Endodermal cell (in vitro differentiated cells): ENCODE data around the gene MYCN. TPM values are rescaled to one million over a fixed set of nuclear protein-coding genes. Genes with fewer than 3 reads are reported as not detected.

Experiments
- DNase-seq: peaks from one replicate; pipeline ENCODE4 v3.0.0-alpha.2; 2017
- H3K27ac ChIP-seq: 2 replicates; pipeline ENCODE4 v1.5.1; 2013; ENCODE audit warnings: mild to moderate bottlenecking, low read depth, low read length, moderate library complexity
- H3K27me3 ChIP-seq: 2 replicates; pipeline ENCODE4 v1.6.1; 2013; ENCODE audit warnings: mild to moderate bottlenecking, low read length, moderate library complexity; ENCODE audit not compliant: insufficient read depth, control insufficient read depth, poor library complexity, severe bottlenecking
- H3K36me3 ChIP-seq: 2 replicates; pipeline ENCODE4 v1.7.0; 2013; ENCODE audit warnings: mild to moderate bottlenecking, low read length, moderate library complexity; ENCODE audit not compliant: control insufficient read depth, insufficient read depth
- H3K4me1 ChIP-seq: one replicate; pipeline ENCODE4 v1.7.0; 2013; ENCODE audit warnings: low read length; ENCODE audit not compliant: control insufficient read depth, insufficient read depth
- H3K4me3 ChIP-seq: 2 replicates; pipeline ENCODE4 v1.5.1; 2013; ENCODE audit warnings: mild to moderate bottlenecking, low read length, moderate library complexity
- H3K9ac ChIP-seq: 2 replicates; pipeline ENCODE4 v1.6.1; 2013; ENCODE audit warnings: mild to moderate bottlenecking, low read length, moderate library complexity; ENCODE audit not compliant: poor library complexity, severe bottlenecking; ENCODE audit errors: extremely low read depth
- H3K9me3 ChIP-seq: 2 replicates; pipeline ENCODE4 v1.6.1; 2013; ENCODE audit warnings: mild to moderate bottlenecking, low read length, moderate library complexity; ENCODE audit not compliant: control insufficient read depth
- H3K27ac Mint-ChIP-seq: 2 replicates; pipeline ENCODE4 v1.8.0; 2020; ENCODE audit warnings: mixed read lengths
- H3K27me3 Mint-ChIP-seq: 2 replicates; pipeline ENCODE4 v1.8.0; 2021; ENCODE audit warnings: mild to moderate bottlenecking, mixed read lengths; ENCODE audit not compliant: insufficient read depth
- H3K36me3 Mint-ChIP-seq: 2 replicates; pipeline ENCODE4 v1.8.0; 2020; ENCODE audit warnings: low read depth, mixed read lengths
- H3K4me1 Mint-ChIP-seq: 2 replicates; pipeline ENCODE4 v1.8.0; 2020; ENCODE audit warnings: mixed read lengths
- H3K4me3 Mint-ChIP-seq: 2 replicates; pipeline ENCODE4 v1.8.0; 2020; ENCODE audit warnings: mild to moderate bottlenecking, moderate library complexity, mixed read lengths
- H3K9me3 Mint-ChIP-seq: 2 replicates; pipeline ENCODE4 v1.8.0; 2020; ENCODE audit warnings: mild to moderate bottlenecking, mixed read lengths
- WGBS, 2 experiments: methylation state at CpG; one replicate each; pipeline versions ENCODE4 v1.1.5 to v1.1.7; 2013; ENCODE audit warnings: missing lambda C conversion rate in 2 of 2, mixed read lengths in 1 of 2; ENCODE audit not compliant: insufficient coverage in 1 of 2, insufficient read length in 1 of 2; 5-methylcytosine and 5-hydroxymethylcytosine counted together
- total RNA-seq, 2 donors: library from RNA; stranded (reverse); fragmentation: NEBNext Ultra II Directional in 1 of 2; extraction: Animal tissue kit (Norgen Biotek cat#: 25700) in 1 of 2; gene quantifications; 2 replicates in 1 of 2; 3 replicates in 1 of 2; pipeline ENCODE4 v1.2.1, GENCODE V29; 2021
- TF ChIP-seq, protein P1 (sequence below): fragments of 200-600 bp; sonication (generic); conservative IDR thresholded peaks from 2 replicates; pipeline ENCODE4 v1.5.0; 2021; ENCODE audit warnings: antibody characterized with exemption, mild to moderate bottlenecking

MYCN gene
- total RNA-seq, 2 donors from 2014 or later, result 36.8 to 52.3 TPM

DNA sequence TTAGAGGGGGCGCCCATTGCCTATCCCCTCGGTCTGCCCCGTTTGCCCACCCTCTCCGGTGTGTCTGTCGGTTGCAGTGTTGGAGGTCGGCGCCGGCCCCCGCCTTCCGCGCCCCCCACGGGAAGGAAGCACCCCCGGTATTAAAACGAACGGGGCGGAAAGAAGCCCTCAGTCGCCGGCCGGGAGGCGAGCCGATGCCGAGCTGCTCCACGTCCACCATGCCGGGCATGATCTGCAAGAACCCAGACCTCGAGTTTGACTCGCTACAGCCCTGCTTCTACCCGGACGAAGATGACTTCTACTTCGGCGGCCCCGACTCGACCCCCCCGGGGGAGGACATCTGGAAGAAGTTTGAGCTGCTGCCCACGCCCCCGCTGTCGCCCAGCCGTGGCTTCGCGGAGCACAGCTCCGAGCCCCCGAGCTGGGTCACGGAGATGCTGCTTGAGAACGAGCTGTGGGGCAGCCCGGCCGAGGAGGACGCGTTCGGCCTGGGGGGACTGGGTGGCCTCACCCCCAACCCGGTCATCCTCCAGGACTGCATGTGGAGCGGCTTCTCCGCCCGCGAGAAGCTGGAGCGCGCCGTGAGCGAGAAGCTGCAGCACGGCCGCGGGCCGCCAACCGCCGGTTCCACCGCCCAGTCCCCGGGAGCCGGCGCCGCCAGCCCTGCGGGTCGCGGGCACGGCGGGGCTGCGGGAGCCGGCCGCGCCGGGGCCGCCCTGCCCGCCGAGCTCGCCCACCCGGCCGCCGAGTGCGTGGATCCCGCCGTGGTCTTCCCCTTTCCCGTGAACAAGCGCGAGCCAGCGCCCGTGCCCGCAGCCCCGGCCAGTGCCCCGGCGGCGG, 1.7 kb downstream of the MYCN start:
- peaks cover 17% of the 10 kb centered on the region for H3K4me1 Mint-ChIP-seq
- Histone ChIP-seq H3K36me3 (peaks cover 26% of the 10 kb centered on the region), H3K4me1 (no peaks in the 10 kb centered on the region), H3K4me3 (peak overlapping the region; percentile 98), H3K27ac (peak overlapping the region; percentile 45), H3K9me3 (no peaks in the 10 kb centered on the region), H3K27me3 (peaks cover 11% of the 10 kb centered on the region), H3K9ac (peak overlapping the region; percentile 59)
- TF ChIP-seq, protein P1, sequence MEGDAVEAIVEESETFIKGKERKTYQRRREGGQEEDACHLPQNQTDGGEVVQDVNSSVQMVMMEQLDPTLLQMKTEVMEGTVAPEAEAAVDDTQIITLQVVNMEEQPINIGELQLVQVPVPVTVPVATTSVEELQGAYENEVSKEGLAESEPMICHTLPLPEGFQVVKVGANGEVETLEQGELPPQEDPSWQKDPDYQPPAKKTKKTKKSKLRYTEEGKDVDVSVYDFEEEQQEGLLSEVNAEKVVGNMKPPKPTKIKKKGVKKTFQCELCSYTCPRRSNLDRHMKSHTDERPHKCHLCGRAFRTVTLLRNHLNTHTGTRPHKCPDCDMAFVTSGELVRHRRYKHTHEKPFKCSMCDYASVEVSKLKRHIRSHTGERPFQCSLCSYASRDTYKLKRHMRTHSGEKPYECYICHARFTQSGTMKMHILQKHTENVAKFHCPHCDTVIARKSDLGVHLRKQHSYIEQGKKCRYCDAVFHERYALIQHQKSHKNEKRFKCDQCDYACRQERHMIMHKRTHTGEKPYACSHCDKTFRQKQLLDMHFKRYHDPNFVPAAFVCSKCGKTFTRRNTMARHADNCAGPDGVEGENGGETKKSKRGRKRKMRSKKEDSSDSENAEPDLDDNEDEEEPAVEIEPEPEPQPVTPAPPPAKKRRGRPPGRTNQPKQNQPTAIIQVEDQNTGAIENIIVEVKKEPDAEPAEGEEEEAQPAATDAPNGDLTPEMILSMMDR, result no peak
- peak overlapping the region; percentile 39 for H3K27ac Mint-ChIP-seq
- DNase-seq, result peak; percentile 79
- 0 to 1% methylated on average over 29 to 98 of the region's 98 CpGs for WGBS, 2 experiments
- peaks cover 42% of the 10 kb centered on the region for H3K36me3 Mint-ChIP-seq
- no peaks in the 10 kb centered on the region for H3K9me3 Mint-ChIP-seq
- H3K27me3 Mint-ChIP-seq, result peaks cover 10% of the 10 kb centered on the region
- H3K4me3 Mint-ChIP-seq, result peak overlapping the region; percentile 97

DNA sequence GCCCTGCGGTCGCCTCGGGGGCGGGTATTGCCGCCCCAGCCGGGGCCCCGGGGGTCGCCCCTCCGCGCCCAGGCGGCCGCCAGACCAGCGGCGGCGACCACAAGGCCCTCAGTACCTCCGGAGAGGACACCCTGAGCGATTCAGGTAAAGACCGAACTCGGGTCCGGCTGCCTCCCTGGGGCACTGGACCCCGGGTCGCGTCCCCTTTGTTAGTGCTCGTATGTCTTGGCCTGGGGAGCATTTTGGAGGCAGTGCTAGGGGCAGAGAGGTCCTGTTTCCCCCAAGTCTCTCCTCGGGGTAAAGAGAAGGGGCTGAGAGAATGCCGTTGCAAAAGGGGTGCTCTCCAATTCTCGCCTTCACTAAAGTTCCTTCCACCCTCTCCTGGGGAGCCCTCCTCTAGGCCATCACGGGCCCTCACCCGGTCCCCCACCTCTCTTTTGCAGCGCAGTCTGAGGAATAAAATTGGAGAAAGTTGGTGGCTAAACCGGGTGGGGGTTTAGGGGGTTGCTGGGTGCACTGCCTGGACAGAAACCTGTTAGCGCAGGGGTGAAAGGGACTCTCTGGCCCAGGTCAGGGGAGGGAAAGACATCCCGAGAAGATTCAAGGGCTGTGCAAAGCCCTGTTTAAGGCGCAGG, 2.5 kb downstream of the MYCN start:
- Histone ChIP-seq H3K9ac (peak overlapping the region; percentile 61), H3K4me1 (no peaks in the 10 kb centered on the region), H3K4me3 (peak overlapping the region; percentile 98), H3K27ac (peak overlapping the region; percentile 40), H3K36me3 (peaks cover 31% of the 10 kb centered on the region), H3K9me3 (no peaks in the 10 kb centered on the region), H3K27me3 (peaks cover 11% of the 10 kb centered on the region)
- Mint-ChIP-seq H3K4me1 (peaks cover 17% of the 10 kb centered on the region), H3K36me3 (peaks cover 49% of the 10 kb centered on the region), H3K27ac (peak overlapping the region; percentile 89), H3K9me3 (no peaks in the 10 kb centered on the region), H3K27me3 (peaks cover 10% of the 10 kb centered on the region), H3K4me3 (peak overlapping the region; percentile 97)
- TF ChIP-seq, protein P1, result no peak
- WGBS, 2 experiments, result 0 to 1% methylated on average over 13 to 34 of the region's 34 CpGs
- DNase-seq, result peak; percentile 62

DNA sequence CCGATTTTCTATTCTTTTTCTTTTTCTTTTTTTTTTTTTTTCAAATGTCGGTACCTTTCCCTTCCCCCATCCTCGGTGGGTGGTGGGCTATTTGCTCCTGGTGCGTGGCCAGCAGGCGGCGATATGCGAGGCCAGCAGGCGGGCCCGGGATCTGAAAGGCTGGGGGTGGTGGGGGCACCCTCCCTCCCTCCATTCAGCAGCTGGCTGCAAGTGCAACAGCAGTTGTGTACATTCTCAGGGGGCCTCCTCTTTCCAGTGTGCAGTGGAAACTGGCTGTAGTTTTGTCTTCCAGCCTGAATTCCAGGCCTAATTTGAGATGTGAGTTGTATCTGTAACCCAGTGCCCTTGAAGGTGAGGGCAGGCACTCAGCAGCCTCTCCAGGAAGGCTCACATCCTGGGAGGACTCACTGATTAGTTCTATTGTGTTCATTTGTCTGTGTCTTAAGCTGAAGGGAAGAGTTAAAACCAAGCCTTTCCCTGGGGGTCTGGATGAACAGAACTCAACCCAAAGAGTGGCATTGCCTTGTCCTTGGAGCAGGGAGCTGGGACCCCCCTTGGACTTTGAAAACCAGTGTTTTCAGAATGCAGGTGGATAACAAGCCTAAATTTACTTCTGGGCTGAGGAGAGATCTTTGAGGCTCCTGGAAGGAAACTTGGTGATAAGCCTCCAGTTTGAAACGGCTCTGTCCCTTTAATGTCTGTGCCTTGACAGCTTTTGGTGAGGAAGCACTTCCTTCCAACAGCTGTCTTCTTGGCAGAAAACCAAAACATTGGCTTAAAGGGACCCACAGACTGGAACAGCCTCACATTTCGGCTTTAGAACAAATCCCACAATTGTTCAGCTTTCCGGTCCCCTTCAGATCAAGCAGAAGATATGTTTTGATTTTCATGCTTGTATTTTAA, 3.3 kb downstream of the MYCN start:
- H3K27ac ChIP-seq, result peak overlapping the region; percentile 55
- peak overlapping the region; percentile 97 for H3K4me3 Mint-ChIP-seq
- H3K4me3 ChIP-seq, result peak overlapping the region; percentile 98
- H3K27me3 ChIP-seq, result peaks cover 9% of the 10 kb centered on the region
- H3K36me3 Mint-ChIP-seq, result peaks cover 57% of the 10 kb centered on the region
- TF ChIP-seq, protein P1, result peak; percentile 94
- peak; percentile 87 for DNase-seq
- H3K9me3 Mint-ChIP-seq, result no peaks in the 10 kb centered on the region
- WGBS, 2 experiments, result 8 to 16% methylated on average over 6 to 12 of the region's 12 CpGs
- peak overlapping the region; percentile 61 for H3K9ac ChIP-seq
- H3K9me3 ChIP-seq, result no peaks in the 10 kb centered on the region
- H3K4me1 ChIP-seq, result no peaks in the 10 kb centered on the region
- peaks cover 37% of the 10 kb centered on the region for H3K36me3 ChIP-seq
- H3K27ac Mint-ChIP-seq, result peak overlapping the region; percentile 89
- H3K4me1 Mint-ChIP-seq, result peaks cover 17% of the 10 kb centered on the region
- H3K27me3 Mint-ChIP-seq, result peaks cover 7% of the 10 kb centered on the region
